HG02798 (cell line): ENCODE measurements around the gene NKX6-2.
"Not testable (repeated sequence)": the region's sequence is repeated elsewhere in the genome, so short reads cannot be mapped to it uniquely, and the experiment has no call there.

Experiments used
- ATAC-seq: cut with Tn5 transposase; IDR thresholded peaks from one replicate; pipeline ENCODE4 v1.9.1; 2021; ENCODE audit warnings: mild to moderate bottlenecking; ENCODE audit not compliant: unreplicated experiment, poor library complexity

The NKX6-2 gene

GRCh38 chr10:132785723-132786475 lies at the start of gene NKX6-2:
TSS of gene NKX6-2 (minus strand) at chr10:132786147. CDS start at chr10:132785948, 199 bp downstream.
- no peak for ATAC-seq

GRCh38 chr10:132834891-132835847 lies 49.2 kb upstream of the NKX6-2 start:
- ATAC-seq, result no peak

GRCh38 chr10:132834311-132834761 lies 48.4 kb upstream of the NKX6-2 start:
- ATAC-seq, result no peak

GRCh38 chr10:132833421-132834111 lies 47.6 kb upstream of the NKX6-2 start:
- ATAC-seq, result no peak

GRCh38 chr10:132832186-132832969 lies 46.4 kb upstream of the NKX6-2 start:
- ATAC-seq, result no peak

- ATAC-seq, result no peak
Measured at GRCh38 chr10:132829403-132829802, 43.5 kb upstream of the NKX6-2 start.

GRCh38 chr10:132828681-132829080 lies 42.7 kb upstream of the NKX6-2 start:
- no peak for ATAC-seq

- ATAC-seq, result no peak
Measured at GRCh38 chr10:132827861-132828539, 42.1 kb upstream of the NKX6-2 start.

GRCh38 chr10:132827423-132827789 lies 41.5 kb upstream of the NKX6-2 start:
- ATAC-seq, result no peak

- ATAC-seq, result no peak
Measured at GRCh38 chr10:132826524-132827422, 40.8 kb upstream of the NKX6-2 start.

GRCh38 chr10:132825783-132826523 lies 40.0 kb upstream of the NKX6-2 start:
- not testable (repeated sequence) for ATAC-seq

- no peak for ATAC-seq
Measured at GRCh38 chr10:132820056-132820455, 34.1 kb upstream of the NKX6-2 start.

GRCh38 chr10:132817701-132818211 lies 31.8 kb upstream of the NKX6-2 start:
- no peak for ATAC-seq

GRCh38 chr10:132816718-132817117 lies 30.8 kb upstream of the NKX6-2 start:
- ATAC-seq, result no peak

- ATAC-seq, result no peak
Measured at GRCh38 chr10:132815168-132815857, 29.4 kb upstream of the NKX6-2 start.

GRCh38 chr10:132814469-132814856 lies 28.5 kb upstream of the NKX6-2 start:
- ATAC-seq, result no peak
